ENCODE results near the gene CUEDC1.

Gene CUEDC1

DNA sequence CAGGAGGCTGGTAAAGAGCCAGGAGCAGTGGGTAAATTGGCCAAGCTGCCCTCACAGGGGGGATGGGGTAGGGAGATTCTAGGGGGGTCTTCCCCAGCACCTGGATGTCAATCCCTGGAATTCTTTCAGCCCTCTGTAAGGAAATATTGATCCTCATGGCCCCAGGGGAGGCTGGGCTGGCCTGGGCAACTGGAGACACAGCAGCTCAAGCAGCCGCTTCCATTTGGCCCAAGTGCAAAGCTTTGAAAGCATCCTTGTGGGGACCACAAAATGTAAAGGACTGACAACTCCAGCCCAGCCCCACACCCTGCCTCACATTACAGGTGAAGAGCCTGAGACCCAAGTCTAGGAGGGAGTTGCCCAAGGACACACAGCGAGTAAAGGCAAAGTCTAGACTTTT, 66.0 kb downstream of the CUEDC1 start:
- DNase-seq (ENCODE audit: low read depth), result no peak
- no peak overlapping the region for H3K4me3 ChIP-seq (ENCODE audit: low read depth, low read length)
- TF ChIP-seq, protein P1, sequence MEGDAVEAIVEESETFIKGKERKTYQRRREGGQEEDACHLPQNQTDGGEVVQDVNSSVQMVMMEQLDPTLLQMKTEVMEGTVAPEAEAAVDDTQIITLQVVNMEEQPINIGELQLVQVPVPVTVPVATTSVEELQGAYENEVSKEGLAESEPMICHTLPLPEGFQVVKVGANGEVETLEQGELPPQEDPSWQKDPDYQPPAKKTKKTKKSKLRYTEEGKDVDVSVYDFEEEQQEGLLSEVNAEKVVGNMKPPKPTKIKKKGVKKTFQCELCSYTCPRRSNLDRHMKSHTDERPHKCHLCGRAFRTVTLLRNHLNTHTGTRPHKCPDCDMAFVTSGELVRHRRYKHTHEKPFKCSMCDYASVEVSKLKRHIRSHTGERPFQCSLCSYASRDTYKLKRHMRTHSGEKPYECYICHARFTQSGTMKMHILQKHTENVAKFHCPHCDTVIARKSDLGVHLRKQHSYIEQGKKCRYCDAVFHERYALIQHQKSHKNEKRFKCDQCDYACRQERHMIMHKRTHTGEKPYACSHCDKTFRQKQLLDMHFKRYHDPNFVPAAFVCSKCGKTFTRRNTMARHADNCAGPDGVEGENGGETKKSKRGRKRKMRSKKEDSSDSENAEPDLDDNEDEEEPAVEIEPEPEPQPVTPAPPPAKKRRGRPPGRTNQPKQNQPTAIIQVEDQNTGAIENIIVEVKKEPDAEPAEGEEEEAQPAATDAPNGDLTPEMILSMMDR (IDR thresholded peaks at IDR 0.05; ENCODE audit: insufficient read depth, low read depth, low read length, missing control alignments), result no peak

DNA sequence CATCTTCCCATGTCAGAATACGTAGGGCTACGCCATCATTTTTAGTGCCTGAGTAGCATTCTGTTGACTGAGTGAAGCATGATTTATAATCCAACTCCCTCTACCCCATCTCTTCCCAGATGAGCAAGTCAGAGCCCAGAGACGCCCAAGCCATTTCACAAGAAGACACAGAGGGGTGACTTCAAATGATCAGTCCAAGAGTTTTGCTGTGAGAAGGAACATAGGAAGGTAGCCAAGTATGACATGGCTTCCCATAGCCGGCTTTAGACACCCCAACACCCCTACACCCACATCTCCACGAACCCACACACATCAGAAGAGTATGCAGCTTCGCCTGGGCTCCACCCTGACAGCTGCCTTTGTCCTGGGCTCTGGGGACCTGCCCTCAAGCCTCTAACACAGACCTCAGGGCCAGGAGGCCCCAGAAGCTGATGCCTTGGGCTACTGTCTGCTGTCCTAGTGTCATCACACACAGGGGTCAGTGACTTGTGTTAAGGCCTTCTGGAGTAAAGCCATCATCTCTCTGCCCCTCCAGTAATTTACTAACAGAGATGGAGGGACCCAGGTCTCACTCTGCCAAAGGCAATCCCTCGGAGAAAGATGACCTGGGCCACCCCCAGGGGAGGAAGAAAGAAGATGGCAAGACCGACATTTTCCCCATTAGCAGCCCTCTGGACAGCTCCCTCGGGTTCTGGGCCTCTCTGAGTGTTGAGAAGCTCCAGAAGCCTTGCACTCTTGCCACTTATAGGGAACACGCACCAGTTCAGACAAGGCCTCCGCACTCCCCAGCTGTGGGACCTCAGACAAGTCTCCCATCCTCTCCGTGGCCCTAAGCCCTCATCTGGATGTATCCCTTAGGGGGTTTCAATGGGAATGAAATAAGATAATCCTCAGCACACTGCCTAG, 66.6 kb downstream of the CUEDC1 start:
- DNase-seq (ENCODE audit: low read depth), result no peak
- TF ChIP-seq, protein P1 (IDR thresholded peaks at IDR 0.05; ENCODE audit: insufficient read depth, low read depth, low read length, missing control alignments), result no peak
- H3K4me3 ChIP-seq (ENCODE audit: low read depth, low read length), result no peak overlapping the region

DNA sequence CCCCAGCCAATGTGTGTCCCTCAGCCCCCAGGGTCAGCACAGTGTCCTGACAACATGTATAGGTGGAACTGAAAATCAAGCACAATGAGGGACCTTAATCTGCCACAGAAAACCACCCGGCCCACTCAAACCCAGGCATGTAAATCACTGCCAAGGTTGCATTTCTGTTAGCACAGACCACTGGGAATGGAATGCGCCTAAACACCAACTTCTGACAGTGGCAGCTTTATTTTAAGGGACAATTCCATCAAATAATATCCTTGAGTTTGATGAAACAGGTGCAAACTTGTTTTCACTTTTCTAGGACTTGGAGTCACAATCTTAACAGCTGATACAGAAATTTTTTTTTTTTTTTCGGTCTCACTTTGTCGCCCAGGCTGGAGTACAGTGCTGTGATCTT, 68.1 kb downstream of the CUEDC1 start:
- H3K4me3 ChIP-seq (ENCODE audit: low read depth, low read length), result no peak overlapping the region
- DNase-seq (ENCODE audit: low read depth), result no peak
- TF ChIP-seq, protein P1 (IDR thresholded peaks at IDR 0.05; ENCODE audit: insufficient read depth, low read depth, low read length, missing control alignments), result no peak

DNA sequence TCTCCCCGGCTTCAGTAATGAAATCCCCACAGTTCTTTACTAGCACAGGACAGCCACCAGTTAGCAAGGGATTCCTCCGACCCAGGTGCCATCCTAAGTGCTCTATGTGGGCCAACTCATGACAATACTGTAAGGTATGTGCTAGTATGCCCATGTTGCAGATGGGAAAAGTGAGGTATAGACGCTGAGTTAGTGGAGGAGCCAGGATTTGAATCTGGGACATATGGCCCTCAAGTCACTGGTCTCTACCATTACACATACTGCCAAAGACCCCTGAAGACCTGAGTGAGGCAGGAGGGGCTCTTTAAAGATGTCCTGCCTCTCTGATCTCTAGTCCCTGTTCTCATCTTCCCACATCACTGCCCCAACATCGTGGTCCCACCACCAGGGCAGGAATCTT, 69.2 kb downstream of the CUEDC1 start:
- TF ChIP-seq, protein P1 (IDR thresholded peaks at IDR 0.05; ENCODE audit: insufficient read depth, low read depth, low read length, missing control alignments), result no peak
- H3K4me3 ChIP-seq (ENCODE audit: low read depth, low read length), result no peak overlapping the region
- DNase-seq (ENCODE audit: low read depth), result no peak

DNA sequence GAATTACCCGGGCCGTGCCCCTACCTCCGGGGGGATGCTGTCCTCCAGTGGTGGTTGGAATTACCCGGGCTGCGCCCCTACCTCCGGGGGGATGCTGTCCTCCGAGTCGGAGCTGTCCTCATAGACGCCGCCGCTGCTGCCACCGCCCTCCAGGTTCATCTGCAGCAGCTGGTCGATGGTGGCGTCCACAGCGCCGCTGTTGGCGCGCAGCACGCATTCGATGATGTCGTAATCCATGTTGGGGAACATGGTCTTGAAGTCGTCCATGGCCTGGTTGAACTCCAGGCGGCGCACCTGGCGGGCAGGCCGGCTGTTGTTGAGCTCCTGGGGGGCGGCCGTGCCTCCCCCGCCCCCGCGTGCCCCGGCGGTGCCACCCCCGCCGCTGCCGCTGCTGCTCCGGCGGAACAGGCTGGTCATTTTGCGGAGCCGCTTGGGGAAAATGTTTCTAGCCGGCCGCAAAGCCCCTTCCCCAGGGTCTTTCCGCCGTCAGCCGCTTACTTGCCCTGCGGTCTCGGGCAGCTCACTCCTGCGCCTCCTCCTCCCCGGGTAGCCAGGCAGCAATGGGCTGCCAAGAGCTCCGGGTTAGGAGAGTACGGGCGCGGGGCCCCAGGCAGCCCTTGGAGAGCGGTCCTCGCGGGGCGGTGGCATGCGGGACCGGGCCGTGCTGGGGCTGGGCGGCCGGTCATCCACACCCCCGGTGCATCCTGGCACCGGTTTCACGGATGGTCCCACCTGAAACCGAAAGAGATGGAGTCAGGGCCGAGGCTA, 69.9 kb downstream of the CUEDC1 start:
- no peak for DNase-seq (ENCODE audit: low read depth)
- no peak overlapping the region for H3K4me3 ChIP-seq (ENCODE audit: low read depth, low read length)
- TF ChIP-seq, protein P1 (IDR thresholded peaks at IDR 0.05; ENCODE audit: insufficient read depth, low read depth, low read length, missing control alignments), result no peak

DNA sequence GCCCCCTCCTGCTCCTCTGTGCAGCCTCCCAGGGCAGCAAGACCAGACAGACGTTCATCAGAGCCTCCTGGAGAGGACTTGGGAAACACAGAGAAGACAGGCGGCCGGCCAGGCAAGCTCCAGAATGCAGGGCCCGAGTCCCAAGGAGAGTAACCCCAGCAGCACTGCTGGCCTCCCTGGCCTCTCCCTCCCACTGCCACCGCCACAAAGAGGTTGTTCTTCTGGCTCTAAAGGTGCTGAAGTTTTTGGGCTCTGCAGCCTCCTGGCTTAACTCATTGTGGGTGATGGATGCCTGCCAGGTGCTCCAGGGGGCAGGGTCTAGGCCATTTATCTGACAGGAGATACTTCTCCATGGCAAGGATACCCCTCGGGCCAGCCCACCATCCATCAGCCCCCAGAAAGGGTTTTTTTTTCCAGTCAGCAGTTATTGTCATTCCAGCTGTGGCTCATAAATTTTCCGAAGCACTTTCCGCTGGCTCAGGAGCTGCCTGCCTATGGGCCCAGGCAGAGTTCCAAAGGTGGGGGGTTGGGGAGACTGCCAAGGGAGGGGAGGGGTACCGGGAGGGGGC, 73.3 kb downstream of the CUEDC1 start:
- TF ChIP-seq, protein P1 (IDR thresholded peaks at IDR 0.05; ENCODE audit: insufficient read depth, low read depth, low read length, missing control alignments), result no peak
- H3K4me3 ChIP-seq (ENCODE audit: low read depth, low read length), result no peak overlapping the region
- no peak for DNase-seq (ENCODE audit: low read depth)
